HepG2 (cell line): Measurements from ENCODE around the gene VAV2. TPM values are rescaled to one million over a fixed set of nuclear protein-coding genes. Genes with fewer than 3 reads are reported as not detected.

Experiments
- AGO1 ChIP-seq: fragments of 200-400 bp; formaldehyde crosslinking; IDR thresholded peaks from 2 replicates; pipeline ENCODE4 v1.6.1; 2017; ENCODE audit warnings: mild to moderate bottlenecking, low read depth, low read length, moderate library complexity; ENCODE audit not compliant: poor library complexity, severe bottlenecking
- AGO2 ChIP-seq: fragments of 200-400 bp; formaldehyde crosslinking; optimal IDR thresholded peaks from 2 replicates; pipeline ENCODE3; 2017; ENCODE audit warnings: mild to moderate bottlenecking, low read depth, low read length, moderate library complexity
- AKAP8 ChIP-seq: sonication (generic); formaldehyde crosslinking; IDR thresholded peaks from 2 replicates; pipeline ENCODE4 v1.5.1; 2020; ENCODE audit warnings: mild to moderate bottlenecking, missing genetic modification reagents
- ELF4 ChIP-seq: sonication (generic); formaldehyde crosslinking; IDR thresholded peaks from 2 replicates; pipeline ENCODE4 v1.5.0; 2020; ENCODE audit warnings: missing genetic modification reagents, mild to moderate bottlenecking, moderate library complexity, borderline replicate concordance
- GABPA ChIP-seq, 2 experiments: IDR thresholded peaks; 2 replicates each; pipeline ENCODE4 v1.6.1; 2011 to 2016; ENCODE audit warnings: low read depth in 2 of 2, low read length in 1 of 2, missing biosample characterization in 1 of 2, missing genetic modification characterization in 1 of 2
- HMG20B ChIP-seq: conservative IDR thresholded peaks from 2 replicates; pipeline ENCODE4 v1.6.1; 2016; ENCODE audit warnings: missing genetic modification reagents, missing compliant biosample characterization
- NFYB ChIP-seq: sonication (generic); formaldehyde crosslinking; IDR thresholded peaks from 2 replicates; pipeline ENCODE4 v1.4.0; 2020; ENCODE audit warnings: missing genetic modification reagents
- NRL ChIP-seq: sonication (generic); formaldehyde crosslinking; IDR thresholded peaks from 2 replicates; pipeline ENCODE4 v1.5.0; 2020; ENCODE audit warnings: missing genetic modification reagents, mild to moderate bottlenecking, moderate library complexity, borderline replicate concordance
- RAD21 ChIP-seq: fragments of 450-650 bp; formaldehyde crosslinking; IDR thresholded peaks from 2 replicates; pipeline ENCODE4 v1.5.0; 2020; ENCODE audit warnings: mild to moderate bottlenecking
- RCOR2 ChIP-seq: IDR thresholded peaks from 2 replicates; pipeline ENCODE4 v1.6.1; 2016; ENCODE audit warnings: missing biosample characterization, missing genetic modification reagents
- SKIL ChIP-seq: sonication (generic); formaldehyde crosslinking; IDR thresholded peaks from 2 replicates; pipeline ENCODE4 v1.8.0; 2022; ENCODE audit warnings: missing genetic modification reagents, mild to moderate bottlenecking, moderate library complexity, borderline replicate concordance
- SOX13 ChIP-seq, 3 experiments: fragments of 450-650 bp in 1 of 3; sonication (generic) in 1 of 3; formaldehyde crosslinking in 1 of 3; IDR thresholded peaks in 2 of 3; conservative IDR thresholded peaks in 1 of 3; 2 replicates each; pipeline versions ENCODE4 v1.5.0 to v1.6.1; 2016 to 2020; ENCODE audit warnings: antibody characterized with exemption in 1 of 3, mild to moderate bottlenecking in 1 of 3, missing compliant biosample characterization in 1 of 3, missing genetic modification reagents in 1 of 3, moderate library complexity in 1 of 3
- SOX6 ChIP-seq, 2 experiments: fragments of 450-650 bp in 1 of 2; sonication (generic) in 1 of 2; formaldehyde crosslinking in 1 of 2; IDR thresholded peaks; 2 replicates each; pipeline versions ENCODE4 v1.4.0 to v1.6.1; 2017 to 2020; ENCODE audit warnings: antibody characterized with exemption in 1 of 2, mild to moderate bottlenecking in 1 of 2, missing genetic modification reagents in 1 of 2
- ZBTB37 ChIP-seq: sonication (generic); formaldehyde crosslinking; IDR thresholded peaks from 2 replicates; pipeline ENCODE4 v1.4.0; 2020; ENCODE audit warnings: mild to moderate bottlenecking, missing genetic modification reagents
- ZBTB43 ChIP-seq: sonication (generic); formaldehyde crosslinking; conservative IDR thresholded peaks from 2 replicates; pipeline ENCODE4 v1.4.0; 2020; ENCODE audit warnings: missing genetic modification reagents
- ZFP37 ChIP-seq: sonication (generic); formaldehyde crosslinking; IDR thresholded peaks from 2 replicates; pipeline ENCODE4 v1.4.0; 2020; ENCODE audit warnings: missing genetic modification reagents, borderline replicate concordance
- ZNF510 ChIP-seq: sonication (generic); formaldehyde crosslinking; IDR thresholded peaks from 2 replicates; pipeline ENCODE4 v1.4.0; 2020; ENCODE audit warnings: low read depth, mild to moderate bottlenecking, missing genetic modification reagents
- ZNF629 ChIP-seq: sonication (generic); formaldehyde crosslinking; conservative IDR thresholded peaks from 2 replicates; pipeline ENCODE4 v1.5.0; 2020; ENCODE audit warnings: missing genetic modification reagents
- ZNF761 ChIP-seq: sonication (generic); formaldehyde crosslinking; conservative IDR thresholded peaks from 2 replicates; pipeline ENCODE4 v1.4.0; 2020; ENCODE audit warnings: mild to moderate bottlenecking, missing genetic modification reagents
- ZSCAN25 ChIP-seq: sonication (generic); formaldehyde crosslinking; IDR thresholded peaks from 2 replicates; pipeline ENCODE4 v1.8.0; 2022; ENCODE audit warnings: mild to moderate bottlenecking, missing genetic modification reagents
- polyA plus RNA-seq, 8 experiments: library from polyadenylated mRNA; depleted of rRNA in 3 of 8; stranded (reverse) in 7 of 8; unstranded in 1 of 8; fragments of >200 nt; fragmentation: Illumina TruSeq in 4 of 8; extraction: Trizol in 4 of 8; gene quantifications; 2 replicates each; pipeline versions ENCODE4 v1.2.1 to v1.2.3, GENCODE V29; 2011 to 2016; ENCODE audit warnings: low read depth in 4 of 8, missing spikeins in 1 of 8, mixed read lengths in 1 of 8; ENCODE audit not compliant: insufficient read depth in 1 of 8
- total RNA-seq, 5 experiments: library from RNA; depleted of rRNA; stranded (reverse); fragments of >200 nt; fragmentation: Illumina TruSeq; extraction: Trizol; gene quantifications; 2 replicates each; pipeline ENCODE4 v1.2.3, GENCODE V29; 2016; ENCODE audit warnings: low read depth in 1 of 5
- TF ChIP-seq, protein P1 (sequence below): sonication (generic); formaldehyde crosslinking; IDR thresholded peaks from 2 replicates; pipeline ENCODE4 v1.5.0; 2020; ENCODE audit warnings: mild to moderate bottlenecking, missing genetic modification reagents

VAV2 gene
- total and polyA plus RNA-seq, 2 of the 13 experiments (the other 11 are each of a cell fraction or from before 2014, with no cell fraction given) = 22.5 to 22.9 TPM

- TF ChIP-seq SKIL (peak; percentile 37; the same call in 1 of the 2 replicates), SOX13 (IDR thresholded peaks at IDR 0.05) (no peak), SOX13 (CRISPR knock-in tag; conservative IDR thresholded peaks at IDR 0.05 in 1 of 2, IDR thresholded peaks at IDR 0.05 in 1 of 2) (no peak), ZFP37 (CRISPR knock-in tag) (no peak), AKAP8 (CRISPR knock-in tag) (peak; percentile 14; the same call in 1 of the 2 replicates), ZSCAN25 (no peak), GABPA (IDR thresholded peaks at IDR 0.05; ENCODE audit: low read depth, low read length) (no peak), GABPA (CRISPR knock-in tag; IDR thresholded peaks at IDR 0.05; ENCODE audit: low read depth) (no peak), ZBTB37 (CRISPR knock-in tag) (no peak), RAD21 (0 out of 2 replicates have a peak, but pooled peaks have one; percentile 9), SOX6 (IDR thresholded peaks at IDR 0.05) (no peak), SOX6 (CRISPR knock-in tag; IDR thresholded peaks at IDR 0.05) (no peak), AGO1 (no peak), ZNF629 (CRISPR knock-in tag) (peak; percentile 63; the same call in 1 of the 2 replicates), NFYB (CRISPR knock-in tag) (no peak), ZNF510 (CRISPR knock-in tag) (0 out of 2 replicates have a peak, but pooled peaks have one; percentile 35), ELF4 (no peak), RCOR2 (CRISPR knock-in tag) (no peak), NRL (no peak), ZNF761 (CRISPR knock-in tag) (0 out of 2 replicates have a peak, but pooled peaks have one; percentile 4), HMG20B (no peak), AGO2 (no peak), ZBTB43 (CRISPR knock-in tag) (no peak)
- TF ChIP-seq, protein P1, sequence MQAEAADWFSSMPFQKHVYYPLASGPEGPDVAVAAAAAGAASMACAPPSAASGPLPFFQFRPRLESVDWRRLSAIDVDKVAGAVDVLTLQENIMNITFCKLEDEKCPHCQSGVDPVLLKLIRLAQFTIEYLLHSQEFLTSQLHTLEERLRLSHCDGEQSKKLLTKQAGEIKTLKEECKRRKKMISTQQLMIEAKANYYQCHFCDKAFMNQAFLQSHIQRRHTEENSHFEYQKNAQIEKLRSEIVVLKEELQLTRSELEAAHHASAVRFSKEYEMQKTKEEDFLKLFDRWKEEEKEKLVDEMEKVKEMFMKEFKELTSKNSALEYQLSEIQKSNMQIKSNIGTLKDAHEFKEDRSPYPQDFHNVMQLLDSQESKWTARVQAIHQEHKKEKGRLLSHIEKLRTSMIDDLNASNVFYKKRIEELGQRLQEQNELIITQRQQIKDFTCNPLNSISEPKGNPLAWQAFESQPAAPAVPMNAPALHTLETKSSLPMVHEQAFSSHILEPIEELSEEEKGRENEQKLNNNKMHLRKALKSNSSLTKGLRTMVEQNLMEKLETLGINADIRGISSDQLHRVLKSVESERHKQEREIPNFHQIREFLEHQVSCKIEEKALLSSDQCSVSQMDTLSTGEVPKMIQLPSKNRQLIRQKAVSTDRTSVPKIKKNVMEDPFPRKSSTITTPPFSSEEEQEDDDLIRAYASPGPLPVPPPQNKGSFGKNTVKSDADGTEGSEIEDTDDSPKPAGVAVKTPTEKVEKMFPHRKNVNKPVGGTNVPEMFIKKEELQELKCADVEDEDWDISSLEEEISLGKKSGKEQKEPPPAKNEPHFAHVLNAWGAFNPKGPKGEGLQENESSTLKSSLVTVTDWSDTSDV (CRISPR knock-in tag) = no peak
Observed at GRCh38 chr9:133716564-133717112, 275.5 kb downstream of the VAV2 start (continued).
